ENCODE measurements around the gene A2ML1. TPM values are rescaled to one million over a fixed set of nuclear protein-coding genes. Genes with fewer than 3 reads are reported as not detected.

A2ML1 gene
- total and polyA plus RNA-seq, 12 donors = 0.08 to 1.4 (median 0.14) TPM; not detected in 8

Other genes starting within 250 kb of the A2ML1 start
- not detected for gene AICDA, start 209.8 kb upstream of the A2ML1 start, total RNA-seq
- not detected for gene AICDA, start 209.8 kb upstream of the A2ML1 start, polyA plus RNA-seq
- gene MFAP5, start 159.8 kb upstream of the A2ML1 start, total RNA-seq = 10 to 100 TPM in 6 of 9 donors, 1 to 10 TPM in 2, under 1 TPM in 1; 0.68 to 39.3 (median 11.8) TPM
- gene MFAP5, start 159.8 kb upstream of the A2ML1 start, polyA plus RNA-seq = 10 to 100 TPM; 16.5 to 65.3 (median 22.8) TPM
- gene RIMKLB, start 124.6 kb upstream of the A2ML1 start, total RNA-seq = 10 to 100 TPM; 10.0 to 53.4 (median 21.3) TPM
- gene RIMKLB, start 124.6 kb upstream of the A2ML1 start, polyA plus RNA-seq = 100 to 1,000 TPM in 1 of 3 donors, 10 to 100 TPM in 2; 19.3 to 225 (median 50.1) TPM
- gene PHC1, start 91.9 kb downstream of the A2ML1 start, total RNA-seq = 10 to 100 TPM; 10.9 to 47.7 (median 26.4) TPM
- gene PHC1, start 91.9 kb downstream of the A2ML1 start, polyA plus RNA-seq = 10 to 100 TPM; 14.8 to 68.3 (median 43.1) TPM
- 100 to 1,000 TPM in 8 of 9 donors, 10 to 100 TPM in 1; 76.1 to 194 (median 141) TPM for gene M6PR, start 127.0 kb downstream of the A2ML1 start, total RNA-seq
- gene M6PR, start 127.0 kb downstream of the A2ML1 start, polyA plus RNA-seq = 10 to 100 TPM; 48.8 to 95.5 (median 92.2) TPM
- gene KLRG1, start 166.9 kb downstream of the A2ML1 start, total RNA-seq = 1 to 10 TPM in 8 of 9 donors, not detected in 1; 2.6 to 5.2 (median 3.5) TPM
- gene KLRG1, start 166.9 kb downstream of the A2ML1 start, polyA plus RNA-seq = 1 to 10 TPM; 1.2 to 2.0 (median 1.5) TPM

Data from adrenal gland (tissue), 12 donors.